Measurements from ENCODE around the gene PLEKHH1. TPM values are rescaled to one million over a fixed set of nuclear protein-coding genes. Genes with fewer than 3 reads are reported as not detected.

Gene PLEKHH1
- total RNA-seq: 5.5 TPM
- long read RNA-seq, partial matches to known transcripts: 0 of 1 reads
- long read RNA-seq, other reads (novel, unspliced or antisense): 1 of 1 reads

- DNase-seq (peak; percentile 86), ATAC-seq (peak; percentile 99)
- intact Hi-C loops (cut with micrococcal nuclease): no loop called here
These were observed at the start of gene PLEKHH1 for GRCh38 chr14:67532998-67533753. Gene PLEKHH1, plus strand, starts transcription at chr14:67533290. Its CDS starts 8,578 bp downstream, at chr14:67541868.

GRCh38 chr14:67483579-67484285 lies 49.4 kb upstream of the PLEKHH1 start:
- DNase-seq: peak; percentile 50
- peak; percentile 65 for ATAC-seq
- intact Hi-C loops (cut with micrococcal nuclease): no loop called here

GRCh38 chr14:67485501-67486095 lies 47.5 kb upstream of the PLEKHH1 start:
- DNase-seq (no peak), ATAC-seq (no peak)
- intact Hi-C loops (cut with micrococcal nuclease): no loop called here

- intact Hi-C loops (cut with micrococcal nuclease): no loop called here
- ATAC-seq (peak; percentile 93), DNase-seq (peak; percentile 74)
These were observed 46.2 kb upstream of the PLEKHH1 start for GRCh38 chr14:67486890-67487289.

GRCh38 chr14:67487332-67487731 lies 45.8 kb upstream of the PLEKHH1 start:
- ATAC-seq (peak; percentile 19), DNase-seq (no peak)
- intact Hi-C loops (cut with micrococcal nuclease): no loop called here

- DNase-seq (peak; percentile 47), ATAC-seq (no peak)
- intact Hi-C loops (cut with micrococcal nuclease): no loop called here
These were observed 44.9 kb upstream of the PLEKHH1 start, which contains the start of gene TMEM229B for GRCh38 chr14:67487937-67488893. Gene TMEM229B, minus strand, starts transcription at chr14:67488721. Its CDS starts 14,798 bp downstream, at chr14:67473923.

GRCh38 chr14:67490196-67490595 lies 42.9 kb upstream of the PLEKHH1 start:
- no peak for ATAC-seq
- DNase-seq: no peak
- intact Hi-C loops (cut with micrococcal nuclease): no loop called here

- ATAC-seq: no peak
- intact Hi-C loops (cut with micrococcal nuclease): no loop called here
- DNase-seq: no peak
These were observed 41.8 kb upstream of the PLEKHH1 start for GRCh38 chr14:67491285-67491684.

GRCh38 chr14:67491741-67492507 lies 41.2 kb upstream of the PLEKHH1 start:
- peak; percentile 43 for ATAC-seq
- peak; percentile 71 for DNase-seq
- intact Hi-C loops (cut with micrococcal nuclease): no loop called here

- intact Hi-C loops (cut with micrococcal nuclease): no loop called here
- no peak for DNase-seq
- ATAC-seq: no peak
These were observed 40.6 kb upstream of the PLEKHH1 start for GRCh38 chr14:67492538-67492937.

GRCh38 chr14:67493092-67493717 lies 39.9 kb upstream of the PLEKHH1 start:
- ATAC-seq (no peak), DNase-seq (no peak)
- intact Hi-C loops (cut with micrococcal nuclease): no loop called here

GRCh38 chr14:67495827-67496226 lies 37.3 kb upstream of the PLEKHH1 start:
- ATAC-seq (no peak), DNase-seq (no peak)
- intact Hi-C loops (cut with micrococcal nuclease): no loop called here

GRCh38 chr14:67497216-67497615 lies 35.9 kb upstream of the PLEKHH1 start:
- no peak for ATAC-seq
- intact Hi-C loops (cut with micrococcal nuclease): no loop called here
- DNase-seq: no peak

GRCh38 chr14:67497716-67498115 lies 35.4 kb upstream of the PLEKHH1 start:
- DNase-seq (no peak), ATAC-seq (no peak)
- intact Hi-C loops (cut with micrococcal nuclease): no loop called here

GRCh38 chr14:67500981-67501380 lies 32.1 kb upstream of the PLEKHH1 start:
- intact Hi-C loops (cut with micrococcal nuclease): no loop called here
- ATAC-seq: no peak
- no peak for DNase-seq

- no peak for DNase-seq
- intact Hi-C loops (cut with micrococcal nuclease): no loop called here
- no peak for ATAC-seq
These were observed 31.4 kb upstream of the PLEKHH1 start for GRCh38 chr14:67501670-67502069.

GRCh38 chr14:67502867-67503266 lies 30.2 kb upstream of the PLEKHH1 start:
- ATAC-seq (no peak), DNase-seq (no peak)
- intact Hi-C loops (cut with micrococcal nuclease): no loop called here

- intact Hi-C loops (cut with micrococcal nuclease): no loop called here
- ATAC-seq: no peak
- DNase-seq: no peak
These were observed 29.8 kb upstream of the PLEKHH1 start for GRCh38 chr14:67503331-67503730.

Data from left ventricle myocardium superior (tissue), 1 donor.